Liver (tissue), 3 donors: Measurements from ENCODE around the gene ZNF282.

Experiments used
- FOXA1 ChIP-seq: IDR thresholded peaks from 2 replicates; pipeline ENCODE4 v1.6.1; 2016; ENCODE audit warnings: antibody characterized with exemption
- JUND ChIP-seq, 2 donors: IDR thresholded peaks; 2 replicates each; pipeline ENCODE4 v1.6.1; 2016; ENCODE audit warnings: antibody characterized with exemption in 2 of 2
- RAD21 ChIP-seq, 2 donors: IDR thresholded peaks; 2 replicates each; pipeline ENCODE4 v1.6.1; 2016; ENCODE audit warnings: antibody characterized with exemption in 2 of 2, mild to moderate bottlenecking in 2 of 2
- SP1 ChIP-seq: IDR thresholded peaks from 2 replicates; pipeline ENCODE4 v1.6.1; 2018; ENCODE audit warnings: antibody characterized with exemption, mild to moderate bottlenecking
- YY1 ChIP-seq: IDR thresholded peaks from 2 replicates; pipeline ENCODE4 v1.6.1; 2016; ENCODE audit warnings: antibody characterized with exemption, mild to moderate bottlenecking
- TF ChIP-seq, protein P1 (sequence below): IDR thresholded peaks from 2 replicates; pipeline ENCODE4 v1.6.1; 2016; ENCODE audit warnings: antibody characterized with exemption
- TF ChIP-seq, protein P2 (sequence below): fragments of 150-350 bp; IDR thresholded peaks from 2 replicates; pipeline ENCODE4 v1.5.1; 2017; ENCODE audit warnings: improper control_type of control experiment, low read depth, low read length; ENCODE audit not compliant: missing input control
- TF ChIP-seq, protein P3 (sequence below): IDR thresholded peaks from 2 replicates; pipeline ENCODE4 v1.6.1; 2016; ENCODE audit warnings: antibody characterized with exemption, mild to moderate bottlenecking
- TF ChIP-seq, protein P4 (sequence below): IDR thresholded peaks from 2 replicates; pipeline ENCODE4 v1.6.1; 2016; ENCODE audit warnings: antibody characterized with exemption
- donor health status: healthy.
- donor health status: healthy.

DNA sequence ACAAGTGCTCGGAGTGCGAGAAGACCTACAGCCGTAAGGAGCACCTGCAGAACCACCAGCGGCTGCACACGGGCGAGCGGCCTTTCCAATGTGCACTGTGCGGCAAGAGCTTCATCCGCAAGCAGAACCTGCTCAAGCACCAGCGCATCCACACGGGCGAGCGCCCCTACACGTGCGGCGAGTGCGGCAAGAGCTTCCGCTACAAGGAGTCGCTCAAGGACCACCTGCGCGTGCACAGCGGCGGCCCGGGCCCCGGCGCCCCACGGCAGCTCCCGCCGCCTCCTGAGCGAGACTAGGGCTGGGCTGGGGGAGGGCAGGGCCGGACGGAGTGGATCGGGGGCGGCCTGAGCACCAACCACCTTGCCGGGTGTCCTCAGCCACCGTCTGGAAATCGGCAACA, 29.0 kb downstream of the ZNF282 start:
- TF ChIP-seq, protein P1, sequence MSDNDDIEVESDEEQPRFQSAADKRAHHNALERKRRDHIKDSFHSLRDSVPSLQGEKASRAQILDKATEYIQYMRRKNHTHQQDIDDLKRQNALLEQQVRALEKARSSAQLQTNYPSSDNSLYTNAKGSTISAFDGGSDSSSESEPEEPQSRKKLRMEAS, result no peak
- TF ChIP-seq, protein P2, sequence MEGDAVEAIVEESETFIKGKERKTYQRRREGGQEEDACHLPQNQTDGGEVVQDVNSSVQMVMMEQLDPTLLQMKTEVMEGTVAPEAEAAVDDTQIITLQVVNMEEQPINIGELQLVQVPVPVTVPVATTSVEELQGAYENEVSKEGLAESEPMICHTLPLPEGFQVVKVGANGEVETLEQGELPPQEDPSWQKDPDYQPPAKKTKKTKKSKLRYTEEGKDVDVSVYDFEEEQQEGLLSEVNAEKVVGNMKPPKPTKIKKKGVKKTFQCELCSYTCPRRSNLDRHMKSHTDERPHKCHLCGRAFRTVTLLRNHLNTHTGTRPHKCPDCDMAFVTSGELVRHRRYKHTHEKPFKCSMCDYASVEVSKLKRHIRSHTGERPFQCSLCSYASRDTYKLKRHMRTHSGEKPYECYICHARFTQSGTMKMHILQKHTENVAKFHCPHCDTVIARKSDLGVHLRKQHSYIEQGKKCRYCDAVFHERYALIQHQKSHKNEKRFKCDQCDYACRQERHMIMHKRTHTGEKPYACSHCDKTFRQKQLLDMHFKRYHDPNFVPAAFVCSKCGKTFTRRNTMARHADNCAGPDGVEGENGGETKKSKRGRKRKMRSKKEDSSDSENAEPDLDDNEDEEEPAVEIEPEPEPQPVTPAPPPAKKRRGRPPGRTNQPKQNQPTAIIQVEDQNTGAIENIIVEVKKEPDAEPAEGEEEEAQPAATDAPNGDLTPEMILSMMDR, result no peak
- TF ChIP-seq YY1 (no peak), RAD21 (IDR thresholded peaks at IDR 0.05) (no peak), JUND (IDR thresholded peaks at IDR 0.05) (no peak), SP1 (no peak), FOXA1 (no peak)
- TF ChIP-seq, protein P3, sequence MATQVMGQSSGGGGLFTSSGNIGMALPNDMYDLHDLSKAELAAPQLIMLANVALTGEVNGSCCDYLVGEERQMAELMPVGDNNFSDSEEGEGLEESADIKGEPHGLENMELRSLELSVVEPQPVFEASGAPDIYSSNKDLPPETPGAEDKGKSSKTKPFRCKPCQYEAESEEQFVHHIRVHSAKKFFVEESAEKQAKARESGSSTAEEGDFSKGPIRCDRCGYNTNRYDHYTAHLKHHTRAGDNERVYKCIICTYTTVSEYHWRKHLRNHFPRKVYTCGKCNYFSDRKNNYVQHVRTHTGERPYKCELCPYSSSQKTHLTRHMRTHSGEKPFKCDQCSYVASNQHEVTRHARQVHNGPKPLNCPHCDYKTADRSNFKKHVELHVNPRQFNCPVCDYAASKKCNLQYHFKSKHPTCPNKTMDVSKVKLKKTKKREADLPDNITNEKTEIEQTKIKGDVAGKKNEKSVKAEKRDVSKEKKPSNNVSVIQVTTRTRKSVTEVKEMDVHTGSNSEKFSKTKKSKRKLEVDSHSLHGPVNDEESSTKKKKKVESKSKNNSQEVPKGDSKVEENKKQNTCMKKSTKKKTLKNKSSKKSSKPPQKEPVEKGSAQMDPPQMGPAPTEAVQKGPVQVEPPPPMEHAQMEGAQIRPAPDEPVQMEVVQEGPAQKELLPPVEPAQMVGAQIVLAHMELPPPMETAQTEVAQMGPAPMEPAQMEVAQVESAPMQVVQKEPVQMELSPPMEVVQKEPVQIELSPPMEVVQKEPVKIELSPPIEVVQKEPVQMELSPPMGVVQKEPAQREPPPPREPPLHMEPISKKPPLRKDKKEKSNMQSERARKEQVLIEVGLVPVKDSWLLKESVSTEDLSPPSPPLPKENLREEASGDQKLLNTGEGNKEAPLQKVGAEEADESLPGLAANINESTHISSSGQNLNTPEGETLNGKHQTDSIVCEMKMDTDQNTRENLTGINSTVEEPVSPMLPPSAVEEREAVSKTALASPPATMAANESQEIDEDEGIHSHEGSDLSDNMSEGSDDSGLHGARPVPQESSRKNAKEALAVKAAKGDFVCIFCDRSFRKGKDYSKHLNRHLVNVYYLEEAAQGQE, result no peak
- TF ChIP-seq, protein P4, sequence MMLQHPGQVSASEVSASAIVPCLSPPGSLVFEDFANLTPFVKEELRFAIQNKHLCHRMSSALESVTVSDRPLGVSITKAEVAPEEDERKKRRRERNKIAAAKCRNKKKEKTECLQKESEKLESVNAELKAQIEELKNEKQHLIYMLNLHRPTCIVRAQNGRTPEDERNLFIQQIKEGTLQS, result no peak
